GM21390 (cell line): Measurements from ENCODE around the gene ZBTB46.
"Not testable (repeated sequence)": the region's sequence is repeated elsewhere in the genome, so short reads cannot be mapped to it uniquely, and the experiment has no call there.

ENCODE experiments used
- ATAC-seq: cut with Tn5 transposase; IDR thresholded peaks from one replicate; pipeline ENCODE4 v1.9.1; 2021; ENCODE audit not compliant: unreplicated experiment

ZBTB46 gene

DNA sequence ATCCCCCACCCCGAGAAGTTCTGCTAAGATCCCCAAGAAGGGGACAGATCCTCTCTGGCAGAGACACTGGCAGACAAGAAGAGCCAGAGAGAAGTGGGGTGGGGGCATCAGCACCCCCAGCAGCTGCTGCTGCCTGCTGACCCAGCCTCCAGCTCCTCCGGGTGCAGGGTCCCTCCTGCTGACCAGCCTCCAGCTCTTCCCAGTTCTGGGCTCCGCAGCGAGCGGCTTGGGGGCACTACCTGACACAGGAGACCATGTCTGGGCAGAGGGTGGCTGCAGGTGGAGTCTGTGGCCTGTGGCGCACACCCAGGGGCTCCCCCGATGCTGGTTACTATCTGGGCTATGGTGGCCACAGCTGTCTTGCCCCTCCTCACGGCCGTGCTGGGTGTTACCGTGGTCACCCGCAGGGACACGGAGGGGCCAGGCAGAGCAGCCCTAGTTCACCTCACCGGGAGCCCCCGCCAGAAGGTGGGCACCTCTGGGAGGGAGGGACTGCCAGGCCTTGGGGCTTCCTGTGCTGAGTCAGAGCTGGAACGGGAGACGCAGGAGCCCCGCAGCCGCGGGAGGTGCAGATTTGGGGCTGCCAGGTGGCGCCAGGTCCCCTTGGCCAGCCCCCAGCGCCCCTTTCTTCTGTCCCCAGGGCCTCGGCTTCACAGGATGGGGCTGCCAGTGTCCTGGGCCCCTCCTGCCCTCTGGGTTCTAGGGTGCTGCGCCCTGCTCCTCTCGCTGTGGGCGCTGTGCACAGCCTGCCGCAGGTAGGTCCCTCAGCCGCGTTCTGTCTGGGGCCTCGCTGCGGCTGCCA, 94.0 kb downstream of the ZBTB46 start:
- ATAC-seq = no peak

DNA sequence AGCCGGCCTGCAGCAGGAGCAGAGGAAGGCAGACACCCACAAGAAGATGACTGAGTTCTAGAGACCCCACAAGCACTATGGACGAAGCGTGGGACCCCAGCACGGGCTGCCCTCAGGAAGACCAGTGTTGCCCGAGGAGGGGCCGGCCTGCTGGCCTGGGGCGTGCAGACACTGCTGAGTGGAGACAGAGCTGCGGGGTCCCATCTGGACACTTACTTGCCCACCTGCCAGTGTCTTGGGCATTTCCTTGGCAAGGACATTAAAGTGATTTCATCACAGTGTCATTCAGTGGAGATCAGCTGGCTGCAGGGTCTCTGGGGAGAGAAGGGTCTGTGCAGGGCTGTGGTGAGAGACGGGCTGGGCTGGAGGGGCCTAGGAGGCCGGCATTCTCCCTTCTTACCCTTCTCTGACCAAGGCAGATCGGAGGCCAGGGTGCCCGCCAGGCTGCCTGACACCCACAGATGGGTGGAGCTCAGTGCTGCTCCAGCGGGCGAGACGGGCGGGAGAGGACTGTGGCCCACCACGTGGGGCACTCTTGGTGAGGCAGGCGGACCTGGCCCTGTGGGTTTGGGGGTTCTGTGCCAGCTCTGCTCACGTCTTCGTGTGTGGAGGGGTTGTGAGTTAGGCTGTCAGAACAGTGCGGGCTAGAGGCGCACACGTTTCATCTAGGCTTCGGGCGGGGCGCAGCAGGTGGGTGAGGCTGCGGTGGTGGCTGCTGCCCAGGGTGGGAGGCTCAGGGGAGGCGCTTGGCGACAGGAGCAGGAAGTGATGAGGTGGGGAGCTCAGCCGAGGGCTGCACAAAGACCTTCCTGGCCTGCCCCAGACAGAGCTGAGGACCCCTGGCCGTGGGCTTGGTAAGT, 95.0 kb downstream of the ZBTB46 start, which contains the start of gene LIME1:
LIME1 (plus strand) TSS at position 806 of the 860 bp plus-strand sequence. CDS start 886 bp downstream, outside the sequence.
- no peak for ATAC-seq

DNA sequence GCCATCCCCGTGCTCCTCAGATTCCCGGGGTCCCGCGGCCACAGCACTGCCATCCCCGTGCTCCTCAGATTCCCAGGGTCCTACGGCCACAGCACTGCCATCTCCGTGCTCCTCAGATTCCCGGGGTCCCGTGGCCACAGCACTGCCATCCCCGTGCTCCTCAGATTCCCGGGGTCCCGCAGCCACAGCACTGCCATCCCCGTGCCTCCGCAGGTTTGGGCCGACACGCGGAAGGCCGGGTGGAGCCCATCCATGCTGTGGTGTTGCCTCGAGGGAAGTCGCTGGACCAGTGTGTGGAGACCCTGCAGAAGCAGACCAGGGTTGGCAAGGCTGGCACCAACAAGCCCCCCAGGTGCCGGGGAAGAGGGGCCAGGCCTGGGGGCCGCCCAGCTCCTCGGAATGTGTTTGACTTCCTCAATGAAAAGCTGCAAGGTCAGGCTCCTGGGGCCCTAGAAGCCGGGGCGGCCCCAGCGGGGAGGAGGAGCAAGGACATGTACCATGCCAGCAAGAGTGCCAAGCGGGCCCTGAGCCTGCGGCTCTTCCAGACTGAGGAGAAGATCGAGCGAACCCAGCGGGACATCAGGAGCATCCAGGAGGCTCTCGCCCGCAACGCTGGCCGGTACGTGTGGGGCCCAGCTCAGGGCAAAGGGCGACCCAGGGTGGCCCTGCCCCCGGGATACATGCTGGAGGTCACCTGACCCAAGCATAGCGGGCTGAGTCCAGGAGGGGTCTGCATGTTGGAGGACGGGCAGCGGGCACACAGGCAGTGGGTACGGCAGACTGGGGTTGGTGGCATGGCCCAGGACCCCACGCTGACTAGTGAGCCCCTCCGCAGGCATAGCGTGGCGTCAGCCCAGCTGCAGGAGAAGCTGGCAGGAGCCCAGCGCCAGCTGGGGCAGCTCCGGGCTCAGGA, 95.9 kb downstream of the ZBTB46 start:
- ATAC-seq = no peak

DNA sequence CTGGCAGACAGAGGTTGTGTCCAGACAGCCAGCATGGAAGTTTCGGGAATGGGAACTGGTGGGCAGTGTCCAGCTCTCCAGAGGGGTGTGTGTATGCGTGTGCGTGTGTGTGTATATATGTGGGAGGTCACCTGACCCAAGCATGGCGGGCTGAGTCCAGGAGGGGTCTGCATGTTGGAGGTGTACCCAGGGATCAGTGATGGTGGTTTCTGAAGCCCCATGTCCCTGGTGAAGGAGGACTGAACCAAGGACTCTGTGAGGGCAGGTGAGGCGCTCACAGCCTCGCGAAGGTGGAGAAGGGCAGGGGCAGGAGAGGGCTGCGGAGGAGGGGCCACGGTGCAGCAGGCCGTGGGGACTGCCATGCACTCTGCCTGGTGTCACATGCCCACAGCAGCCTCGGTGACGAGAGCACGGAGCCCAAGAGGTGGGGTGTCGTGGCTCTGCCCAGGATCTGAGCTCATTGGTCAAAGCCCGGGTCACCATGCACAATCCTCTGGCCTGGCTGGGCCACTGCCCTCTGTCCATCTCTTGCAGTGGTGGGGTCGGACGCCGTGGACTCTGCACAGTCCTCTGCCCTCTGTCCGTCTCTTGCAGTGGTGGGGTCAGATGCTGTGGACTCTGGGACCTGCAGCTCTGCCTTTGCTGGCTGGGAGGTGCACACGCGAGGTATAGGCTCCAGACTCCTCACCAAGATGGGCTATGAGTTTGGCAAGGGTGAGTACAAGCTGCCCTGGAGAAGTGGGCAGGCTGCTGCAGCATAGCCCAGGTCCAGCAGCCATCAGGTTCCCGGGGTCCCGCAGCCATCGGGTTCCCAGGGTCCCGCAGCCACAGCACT, 96.7 kb downstream of the ZBTB46 start:
- ATAC-seq = no peak

DNA sequence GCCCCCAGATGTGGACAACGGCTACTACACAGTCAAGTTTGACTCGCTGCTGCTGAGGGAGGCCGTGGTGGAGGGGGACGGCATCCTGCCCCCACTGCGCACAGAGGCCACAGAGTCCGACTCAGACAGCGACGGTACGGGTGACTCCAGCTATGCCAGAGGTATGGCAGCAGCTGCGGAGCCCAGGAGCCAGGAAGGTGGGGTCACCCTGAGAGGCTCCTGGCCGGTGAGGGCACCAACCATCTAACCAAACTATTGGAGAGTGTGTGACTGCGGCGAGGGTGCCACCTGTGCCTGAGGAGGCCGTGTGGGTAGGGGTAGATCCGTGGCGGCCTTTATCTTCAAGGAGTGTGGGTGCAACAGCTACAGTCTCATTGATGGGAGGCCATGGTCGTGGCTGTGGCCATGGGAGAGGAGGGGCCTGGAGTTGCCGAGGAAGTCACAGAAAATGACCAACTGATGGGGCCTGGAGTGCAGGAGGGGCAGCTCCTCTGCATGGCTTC, 97.4 kb downstream of the ZBTB46 start:
- no peak for ATAC-seq

DNA sequence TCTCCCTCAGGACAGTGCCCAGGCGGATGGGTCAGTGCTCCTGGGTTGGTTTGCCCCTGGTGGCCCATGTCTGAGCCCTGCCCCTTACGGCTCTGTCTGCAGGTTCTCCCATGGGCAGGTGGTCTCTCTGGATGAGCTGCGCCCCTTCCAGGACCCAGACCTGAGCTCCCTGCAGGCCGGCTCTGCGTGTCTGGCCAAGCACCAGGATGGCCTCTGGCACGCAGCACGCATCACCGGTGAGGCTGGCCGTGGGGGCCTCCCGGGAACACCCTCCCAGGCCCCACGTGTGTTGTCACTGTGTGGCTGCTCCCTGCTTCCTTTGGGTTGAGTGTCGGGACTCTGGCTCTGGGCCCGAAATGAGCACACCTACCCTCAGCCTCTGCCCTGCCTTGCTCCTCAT, 97.9 kb downstream of the ZBTB46 start:
- ATAC-seq = no peak

DNA sequence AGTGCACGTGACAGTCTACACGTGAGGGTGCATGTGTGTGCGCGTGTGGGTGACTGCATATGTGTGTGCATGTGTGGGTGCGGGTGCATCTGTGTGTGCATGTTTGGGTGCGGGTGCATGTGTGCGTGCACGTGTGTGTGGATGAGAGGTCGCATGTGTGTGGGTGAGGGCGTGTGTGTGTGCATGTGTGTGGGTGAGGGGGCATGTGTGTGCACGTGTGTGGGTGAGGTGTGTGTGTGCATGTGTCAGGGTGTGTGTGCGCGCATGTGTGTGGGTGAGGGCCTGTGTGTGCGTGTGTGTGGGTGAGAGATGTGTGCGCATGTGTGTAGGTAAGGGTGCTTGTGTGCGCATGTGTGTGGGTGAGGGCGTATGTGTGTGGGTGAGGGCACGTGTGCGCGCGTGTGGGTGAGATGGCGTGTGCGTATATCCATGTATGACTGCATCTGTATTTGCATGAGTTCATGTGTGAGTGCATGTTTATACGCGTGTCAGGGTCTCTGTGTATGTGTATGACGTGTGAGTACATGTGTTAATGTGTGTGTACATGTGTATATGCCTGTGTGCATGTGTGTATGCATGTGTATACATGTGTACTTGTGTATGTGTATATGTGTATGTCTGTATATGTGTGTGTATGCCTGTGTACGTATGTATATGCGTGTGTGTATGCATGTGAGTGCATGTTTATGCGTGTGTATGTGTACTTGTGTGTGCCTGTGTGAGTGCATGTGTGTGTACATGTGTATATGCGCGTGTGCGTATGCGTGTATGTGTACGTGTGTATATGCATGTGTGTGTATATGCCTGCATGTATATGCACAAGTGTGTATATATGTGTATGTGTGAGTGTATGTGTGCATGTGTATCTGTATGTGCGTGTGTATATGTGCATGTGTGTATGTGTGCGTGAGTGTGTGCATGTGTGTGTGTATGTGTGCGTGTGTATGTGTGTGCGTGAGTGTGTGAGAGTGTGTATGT, 98.7 kb downstream of the ZBTB46 start:
- no peak for ATAC-seq

DNA sequence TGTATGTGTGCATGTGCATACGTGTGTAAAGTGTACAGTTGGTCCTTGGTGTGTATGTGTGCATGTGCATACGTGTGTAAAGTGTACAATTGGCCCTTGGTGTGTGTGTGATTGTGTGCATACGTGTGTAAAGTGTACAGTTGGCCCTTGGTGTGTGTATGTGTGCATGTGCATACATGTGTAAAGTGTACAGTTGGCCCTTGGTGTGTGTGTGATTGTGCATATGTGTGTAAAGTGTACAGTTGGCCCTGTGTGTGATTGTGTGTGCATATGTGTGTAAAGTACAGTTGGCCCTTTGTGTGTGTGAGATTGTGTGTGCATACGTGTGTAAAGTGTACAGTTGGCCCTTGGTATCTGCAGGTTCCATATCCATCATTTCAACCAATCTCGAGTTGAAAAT, 99.7 kb downstream of the ZBTB46 start:
- ATAC-seq = no peak

DNA sequence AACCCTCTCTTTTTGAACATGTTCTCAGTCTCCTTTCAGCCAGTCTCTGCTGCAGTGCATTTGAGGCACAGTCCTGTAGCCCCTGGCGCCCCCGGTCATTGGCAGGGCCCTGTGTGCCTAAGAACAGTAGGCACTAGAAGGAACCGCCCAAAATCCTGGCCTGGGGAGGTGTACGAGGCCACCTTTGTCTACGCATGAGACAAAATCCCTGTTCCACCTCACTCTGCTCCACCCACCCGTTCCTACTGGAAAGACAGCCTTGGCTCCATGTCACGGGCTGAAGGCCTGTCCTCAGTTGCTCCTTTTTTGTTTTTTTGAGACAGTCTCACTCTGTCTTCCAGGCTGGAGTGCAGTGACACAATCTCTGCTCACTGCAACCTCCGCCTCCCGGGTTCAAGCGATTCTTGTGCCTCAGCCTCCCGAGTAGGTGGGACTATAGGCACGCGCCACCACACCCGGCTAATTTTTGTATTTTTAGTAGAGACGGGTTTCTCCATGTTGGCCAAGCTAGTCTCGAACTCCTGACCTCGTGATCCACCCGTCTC, 100.8 kb downstream of the ZBTB46 start:
- ATAC-seq = not testable (repeated sequence)

DNA sequence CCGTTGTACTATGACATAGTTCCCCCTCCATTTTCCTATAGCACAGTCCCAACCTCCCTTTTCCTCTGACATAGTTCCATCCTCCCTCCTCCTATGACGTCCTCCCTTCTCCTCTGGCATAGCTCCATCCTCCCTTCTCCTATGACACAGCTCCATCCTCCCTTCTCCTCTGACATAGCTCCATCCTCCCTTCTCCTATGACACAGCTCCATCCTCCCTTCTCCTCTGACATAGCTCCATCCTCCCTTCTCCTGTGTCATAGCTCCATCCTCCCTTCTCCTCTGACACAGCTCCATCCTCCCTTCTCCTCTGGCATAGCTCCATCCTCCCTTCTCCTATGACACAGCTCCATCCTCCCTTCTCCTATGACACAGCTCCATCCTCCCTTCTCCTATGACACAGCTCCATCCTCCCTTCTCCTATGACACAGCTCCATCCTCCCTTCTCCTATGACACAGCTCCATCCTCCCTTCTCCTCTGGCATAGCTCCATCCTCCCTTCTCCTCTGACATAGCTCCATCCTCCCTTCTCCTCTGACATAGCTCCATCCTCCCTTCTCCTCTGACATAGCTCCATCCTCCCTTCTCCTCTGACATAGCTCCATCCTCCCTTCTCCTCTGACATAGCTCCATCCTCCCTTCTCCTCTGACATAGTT, 108.0 kb downstream of the ZBTB46 start:
- not testable (repeated sequence) for ATAC-seq

DNA sequence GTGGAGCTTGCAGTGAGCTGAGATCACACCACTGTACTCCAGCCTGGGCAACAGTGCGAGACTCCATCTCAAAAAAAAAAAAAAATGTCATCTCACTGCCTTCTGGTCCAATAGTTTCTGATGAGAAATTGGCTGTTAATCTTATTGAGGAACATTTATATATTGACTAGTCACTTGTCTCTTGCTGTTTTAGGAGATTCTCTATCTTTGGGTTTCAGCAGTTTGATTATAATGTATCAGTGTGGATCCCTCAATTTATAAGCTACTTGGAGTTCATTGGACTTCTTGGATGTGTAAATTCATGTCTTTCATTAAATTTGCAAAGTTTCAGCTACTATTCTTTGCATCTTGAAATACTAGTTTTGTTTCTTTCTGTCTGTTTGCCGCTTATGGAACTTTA, 112.1 kb downstream of the ZBTB46 start:
- no peak for ATAC-seq

DNA sequence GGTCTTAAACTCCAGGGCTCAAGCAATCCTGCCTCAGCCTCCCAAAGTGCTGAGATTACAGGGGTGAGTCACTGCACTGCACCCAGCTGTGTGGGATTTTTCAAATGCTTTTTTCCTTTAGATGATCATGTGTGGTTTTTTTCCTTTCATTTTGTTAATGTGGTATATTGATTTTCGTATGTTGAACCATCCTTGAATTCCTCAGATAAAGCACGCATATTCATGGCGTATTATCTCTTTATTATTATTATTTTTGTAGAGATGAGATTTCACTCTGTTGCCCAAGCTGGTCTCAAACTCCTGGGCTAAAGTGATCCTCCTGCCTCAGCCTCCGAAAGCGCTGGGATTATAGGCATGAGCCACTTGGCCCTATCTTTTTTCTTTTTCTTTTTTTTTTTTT, 116.2 kb downstream of the ZBTB46 start:
- no peak for ATAC-seq

DNA sequence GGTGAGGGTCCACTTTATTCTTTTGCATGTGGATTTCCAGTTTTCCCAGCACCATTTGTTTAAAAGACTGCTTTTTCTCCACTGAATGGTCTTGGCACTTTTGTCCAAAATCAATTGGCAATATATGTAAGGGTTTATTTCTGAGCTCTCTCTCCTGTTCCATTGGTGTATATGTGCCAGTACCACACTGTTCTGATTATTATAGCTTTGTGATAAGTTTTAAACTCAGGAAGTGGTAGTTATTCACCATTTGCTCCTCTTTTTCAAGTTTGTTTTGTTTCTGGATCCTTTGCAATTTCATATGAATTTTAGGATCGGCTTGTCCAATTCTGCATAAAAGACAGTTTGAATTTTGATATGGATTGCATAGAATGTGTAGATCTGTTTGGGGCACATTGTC, 118.9 kb downstream of the ZBTB46 start:
- no peak for ATAC-seq

DNA sequence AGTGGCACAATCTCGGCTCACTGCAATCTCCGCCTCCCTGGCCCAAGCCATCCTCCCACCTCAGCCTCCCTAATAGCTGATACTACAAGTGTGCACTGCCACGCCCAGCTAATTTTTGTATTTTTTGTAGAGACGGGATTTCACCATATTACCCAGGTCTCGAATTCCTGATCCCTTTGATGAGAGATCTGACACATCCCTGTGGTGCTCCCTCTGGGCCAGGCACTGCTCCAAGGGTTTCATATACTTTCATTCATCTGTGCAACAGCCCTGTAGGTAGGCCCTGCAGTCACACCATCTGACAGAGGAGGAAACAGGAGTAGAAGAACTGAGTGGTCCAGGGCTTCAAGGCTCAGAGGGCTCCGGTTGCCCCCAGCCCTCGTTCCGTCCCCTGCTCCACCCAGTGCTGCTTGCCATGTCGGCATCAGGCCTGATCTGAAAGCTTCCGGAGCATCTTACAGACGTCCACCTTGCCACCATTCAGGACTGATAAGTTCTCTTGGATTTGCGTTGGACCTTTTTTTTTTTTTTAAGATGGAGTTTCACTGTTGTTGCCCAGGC, 119.9 kb downstream of the ZBTB46 start:
- no peak for ATAC-seq

DNA sequence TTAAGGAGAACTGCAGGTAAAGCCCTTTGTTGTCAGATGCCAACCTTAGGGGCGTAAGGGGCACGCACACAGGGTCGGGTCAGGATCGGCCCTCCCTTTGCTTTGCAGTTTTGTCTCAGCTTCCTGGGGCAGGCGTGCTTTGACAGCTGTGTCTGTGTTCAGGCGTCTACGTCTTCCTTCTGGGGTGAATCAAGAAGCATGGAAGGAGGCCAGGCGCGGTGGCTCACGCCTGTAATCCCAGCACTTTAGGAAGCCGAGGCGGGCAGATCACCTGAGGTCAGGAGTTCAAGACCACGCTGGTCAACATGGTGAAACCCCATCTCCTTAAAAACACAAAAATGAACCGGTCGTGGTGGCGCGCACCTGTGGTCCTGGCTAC, 121.9 kb downstream of the ZBTB46 start:
- ATAC-seq = no peak

DNA sequence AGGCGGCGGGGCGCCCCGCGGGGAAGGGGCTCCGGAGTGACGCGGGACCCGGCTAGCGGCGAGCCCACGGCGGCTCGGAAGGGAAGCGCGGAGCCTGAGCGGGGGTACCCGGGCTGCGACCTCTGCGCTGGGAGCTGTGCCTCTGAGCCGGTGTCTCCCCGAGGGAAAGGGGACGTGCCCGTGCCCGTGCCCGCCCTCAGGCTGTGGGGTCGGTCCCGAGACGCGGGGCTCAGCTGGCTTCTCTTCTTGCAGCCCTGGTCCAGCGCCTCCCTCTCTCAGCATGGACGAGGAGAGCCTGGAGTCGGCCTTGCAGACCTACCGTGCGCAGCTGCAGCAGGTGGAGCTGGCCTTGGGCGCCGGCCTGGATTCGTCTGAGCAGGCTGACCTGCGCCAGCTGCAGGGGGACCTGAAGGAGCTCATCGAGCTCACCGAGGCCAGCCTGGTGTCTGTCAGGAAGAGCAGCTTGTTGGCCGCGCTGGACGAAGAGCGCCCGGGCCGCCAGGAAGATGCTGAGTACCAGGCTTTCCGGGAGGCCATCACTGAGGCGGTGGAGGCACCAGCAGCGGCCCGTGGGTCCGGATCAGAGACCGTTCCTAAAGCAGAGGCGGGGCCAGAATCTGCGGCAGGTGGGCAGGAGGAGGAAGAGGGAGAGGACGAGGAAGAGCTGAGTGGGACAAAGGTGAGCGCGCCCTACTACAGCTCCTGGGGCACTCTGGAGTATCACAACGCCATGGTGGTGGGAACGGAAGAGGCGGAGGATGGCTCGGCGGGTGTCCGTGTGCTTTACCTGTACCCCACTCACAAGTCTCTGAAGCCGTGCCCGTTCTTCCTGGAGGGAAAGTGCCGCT, 122.5 kb downstream of the ZBTB46 start:
- no peak for ATAC-seq
